DOHH2 (cell line): Measurements from ENCODE around the gene SMPD2.

Source experiments
- H3F3A ChIP-seq: fragments of 200-600 bp; sonication (generic), shearing (Covaris generic); 2 replicates; pipeline ENCODE4 v1.6.0; 2016; ENCODE audit warnings: antibody characterized with exemption, mild to moderate bottlenecking; ENCODE audit not compliant: control insufficient read depth, insufficient read depth
- H3K27ac ChIP-seq: fragments of 200-600 bp; sonication (generic); 2 replicates; pipeline ENCODE4 v1.5.1; 2014; ENCODE audit warnings: low read depth, mild to moderate bottlenecking, low read length, moderate library complexity
- H3K27me3 ChIP-seq: fragments of 200-600 bp; sonication (generic); 2 replicates; pipeline ENCODE4 v1.6.1; 2014; ENCODE audit warnings: mild to moderate bottlenecking, low read length, mixed read lengths; ENCODE audit not compliant: control insufficient read depth
- H3K36me3 ChIP-seq: fragments of 200-600 bp; sonication (generic); 2 replicates; pipeline ENCODE4 v1.6.1; 2014; ENCODE audit warnings: mild to moderate bottlenecking, low read length, moderate library complexity, mixed read lengths; ENCODE audit not compliant: control insufficient read depth
- H3K4me1 ChIP-seq: fragments of 200-600 bp; sonication (generic); 2 replicates; pipeline ENCODE4 v1.6.1; 2014; ENCODE audit warnings: mild to moderate bottlenecking, low read length, mixed read lengths; ENCODE audit not compliant: control insufficient read depth
- H3K4me2 ChIP-seq: fragments of 200-600 bp; sonication (generic); 2 replicates; pipeline ENCODE4 v1.6.0; 2014; ENCODE audit warnings: mild to moderate bottlenecking, low read length, moderate library complexity
- H3K4me3 ChIP-seq: fragments of 200-600 bp; sonication (generic); 2 replicates; pipeline ENCODE4 v1.5.1; 2014; ENCODE audit warnings: mild to moderate bottlenecking, low read length, mixed read lengths
- H3K79me2 ChIP-seq: fragments of 200-600 bp; sonication (generic); 2 replicates; pipeline ENCODE4 v1.6.1; 2014; ENCODE audit warnings: mild to moderate bottlenecking, low read length, mixed read lengths; ENCODE audit not compliant: control insufficient read depth
- H3K9me2 ChIP-seq: fragments of 200-600 bp; sonication (generic); replicated peaks from 2 replicates; pipeline ENCODE4 v1.6.1; 2014; ENCODE audit warnings: mild to moderate bottlenecking, low read length, mixed read lengths; ENCODE audit not compliant: control insufficient read depth
- H3K9me3 ChIP-seq: fragments of 200-600 bp; sonication (generic); 2 replicates; pipeline ENCODE4 v1.6.1; 2014; ENCODE audit warnings: antibody characterized with exemption, low read length, mixed read lengths; ENCODE audit not compliant: control insufficient read depth, insufficient read depth
- H4K20me1 ChIP-seq: fragments of 200-600 bp; sonication (generic); 2 replicates; pipeline ENCODE4 v1.6.0; 2014; ENCODE audit warnings: low read depth, mild to moderate bottlenecking, antibody characterized with exemption, low read length, moderate library complexity; ENCODE audit not compliant: control insufficient read depth, insufficient read depth
- EZH2phosphoT487 ChIP-seq: fragments of 200-600 bp; sonication (generic); IDR thresholded peaks from 2 replicates; pipeline ENCODE4 v1.6.1; 2017; ENCODE audit warnings: borderline replicate concordance, mild to moderate bottlenecking, antibody characterized with exemption, low read length, moderate library complexity, mixed read lengths
- TF ChIP-seq, protein P1 (sequence below): fragments of 200-600 bp; sonication (generic); IDR thresholded peaks from one replicate; pipeline ENCODE4 v1.5.1; 2014; ENCODE audit warnings: antibody characterized with exemption, mild to moderate bottlenecking, low read depth, low read length; ENCODE audit not compliant: poor library complexity, severe bottlenecking

SMPD2 gene

GRCh38 chr6:109467696-109468095 lies 27.2 kb downstream of the SMPD2 start:
- Histone ChIP-seq H4K20me1 (no peaks in the 10 kb centered on the region), H3K4me2 (no peak overlapping the region), H3K9me3 (no peaks in the 10 kb centered on the region), H3K4me1 (peaks cover 5% of the 10 kb centered on the region; the same call in 1 of the 2 replicates), H3K9me2 (no peaks in the 10 kb centered on the region), H3K27me3 (no peaks in the 10 kb centered on the region), H3K36me3 (peaks cover 97% of the 10 kb centered on the region), H3F3A (peaks cover 1% of the 10 kb centered on the region; the same call in 1 of the 2 replicates), H3K79me2 (peaks cover 37% of the 10 kb centered on the region), H3K4me3 (no peak overlapping the region), H3K27ac (no peak overlapping the region)
- TF ChIP-seq, protein P1, sequence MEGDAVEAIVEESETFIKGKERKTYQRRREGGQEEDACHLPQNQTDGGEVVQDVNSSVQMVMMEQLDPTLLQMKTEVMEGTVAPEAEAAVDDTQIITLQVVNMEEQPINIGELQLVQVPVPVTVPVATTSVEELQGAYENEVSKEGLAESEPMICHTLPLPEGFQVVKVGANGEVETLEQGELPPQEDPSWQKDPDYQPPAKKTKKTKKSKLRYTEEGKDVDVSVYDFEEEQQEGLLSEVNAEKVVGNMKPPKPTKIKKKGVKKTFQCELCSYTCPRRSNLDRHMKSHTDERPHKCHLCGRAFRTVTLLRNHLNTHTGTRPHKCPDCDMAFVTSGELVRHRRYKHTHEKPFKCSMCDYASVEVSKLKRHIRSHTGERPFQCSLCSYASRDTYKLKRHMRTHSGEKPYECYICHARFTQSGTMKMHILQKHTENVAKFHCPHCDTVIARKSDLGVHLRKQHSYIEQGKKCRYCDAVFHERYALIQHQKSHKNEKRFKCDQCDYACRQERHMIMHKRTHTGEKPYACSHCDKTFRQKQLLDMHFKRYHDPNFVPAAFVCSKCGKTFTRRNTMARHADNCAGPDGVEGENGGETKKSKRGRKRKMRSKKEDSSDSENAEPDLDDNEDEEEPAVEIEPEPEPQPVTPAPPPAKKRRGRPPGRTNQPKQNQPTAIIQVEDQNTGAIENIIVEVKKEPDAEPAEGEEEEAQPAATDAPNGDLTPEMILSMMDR, result no peak
- no peak for TF ChIP-seq EZH2phosphoT487

DNA sequence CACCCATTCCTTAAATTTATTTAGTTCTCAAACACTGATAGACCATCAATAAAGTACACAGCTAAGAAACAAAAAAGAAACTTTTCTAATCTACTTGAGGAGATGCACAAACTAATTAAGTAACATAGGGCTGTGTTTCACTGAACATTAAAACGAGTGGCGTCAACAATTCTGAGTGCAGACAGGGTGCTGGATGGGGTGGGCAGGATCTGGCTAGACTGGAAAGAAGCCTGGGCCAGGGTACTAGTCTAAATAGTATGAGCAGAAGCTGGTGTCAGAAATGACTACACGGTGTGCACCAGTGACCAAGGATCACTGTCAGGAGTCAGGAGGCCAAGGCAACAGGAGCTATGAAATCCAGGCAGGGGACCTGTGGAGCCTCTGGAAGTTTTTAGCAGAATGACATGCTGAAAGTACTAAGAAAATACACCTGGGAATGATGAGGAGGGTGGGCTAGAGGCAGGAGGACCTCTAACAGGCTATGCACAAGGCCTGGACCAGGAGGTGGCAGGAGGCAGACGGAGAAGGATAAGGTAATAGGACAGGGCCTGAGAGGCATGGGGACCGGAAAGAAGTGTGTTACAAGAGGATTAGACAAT lies 29.2 kb downstream of the SMPD2 start:
- peaks cover 46% of the 10 kb centered on the region for H3K79me2 ChIP-seq
- H3K4me3 ChIP-seq, result no peak overlapping the region
- H3K27me3 ChIP-seq, result no peaks in the 10 kb centered on the region
- no peak overlapping the region for H3K4me2 ChIP-seq
- peaks cover 8% of the 10 kb centered on the region; the same call in 1 of the 2 replicates for H3K4me1 ChIP-seq
- H3K9me3 ChIP-seq, result no peaks in the 10 kb centered on the region
- H4K20me1 ChIP-seq, result no peaks in the 10 kb centered on the region
- H3F3A ChIP-seq, result no peaks in the 10 kb centered on the region
- TF ChIP-seq EZH2phosphoT487, result no peak
- TF ChIP-seq, protein P1, result no peak
- H3K36me3 ChIP-seq, result peaks cover 97% of the 10 kb centered on the region
- H3K27ac ChIP-seq, result no peak overlapping the region
- H3K9me2 ChIP-seq, result no peaks in the 10 kb centered on the region

- Histone ChIP-seq H3K4me1 (peaks cover 8% of the 10 kb centered on the region; the same call in 1 of the 2 replicates), H3K9me3 (no peaks in the 10 kb centered on the region), H3K27me3 (no peaks in the 10 kb centered on the region), H3K27ac (no peak overlapping the region), H3K79me2 (peaks cover 45% of the 10 kb centered on the region), H3K36me3 (peaks cover 97% of the 10 kb centered on the region), H4K20me1 (no peaks in the 10 kb centered on the region), H3F3A (no peaks in the 10 kb centered on the region), H3K4me3 (no peak overlapping the region), H3K4me2 (no peak overlapping the region), H3K9me2 (no peaks in the 10 kb centered on the region)
- TF ChIP-seq EZH2phosphoT487, result no peak
- TF ChIP-seq, protein P1, result no peak
Observed at GRCh38 chr6:109471105-109471810, 30.7 kb downstream of the SMPD2 start.
